NCI-H2171 (cell line): Measurements from ENCODE around the gene ATOH8.

ENCODE experiments used
- DNase-seq: peaks from one replicate; lab custom pipeline; 2025; lab: John Stamatoyannopoulos, UW

Gene ATOH8

DNA sequence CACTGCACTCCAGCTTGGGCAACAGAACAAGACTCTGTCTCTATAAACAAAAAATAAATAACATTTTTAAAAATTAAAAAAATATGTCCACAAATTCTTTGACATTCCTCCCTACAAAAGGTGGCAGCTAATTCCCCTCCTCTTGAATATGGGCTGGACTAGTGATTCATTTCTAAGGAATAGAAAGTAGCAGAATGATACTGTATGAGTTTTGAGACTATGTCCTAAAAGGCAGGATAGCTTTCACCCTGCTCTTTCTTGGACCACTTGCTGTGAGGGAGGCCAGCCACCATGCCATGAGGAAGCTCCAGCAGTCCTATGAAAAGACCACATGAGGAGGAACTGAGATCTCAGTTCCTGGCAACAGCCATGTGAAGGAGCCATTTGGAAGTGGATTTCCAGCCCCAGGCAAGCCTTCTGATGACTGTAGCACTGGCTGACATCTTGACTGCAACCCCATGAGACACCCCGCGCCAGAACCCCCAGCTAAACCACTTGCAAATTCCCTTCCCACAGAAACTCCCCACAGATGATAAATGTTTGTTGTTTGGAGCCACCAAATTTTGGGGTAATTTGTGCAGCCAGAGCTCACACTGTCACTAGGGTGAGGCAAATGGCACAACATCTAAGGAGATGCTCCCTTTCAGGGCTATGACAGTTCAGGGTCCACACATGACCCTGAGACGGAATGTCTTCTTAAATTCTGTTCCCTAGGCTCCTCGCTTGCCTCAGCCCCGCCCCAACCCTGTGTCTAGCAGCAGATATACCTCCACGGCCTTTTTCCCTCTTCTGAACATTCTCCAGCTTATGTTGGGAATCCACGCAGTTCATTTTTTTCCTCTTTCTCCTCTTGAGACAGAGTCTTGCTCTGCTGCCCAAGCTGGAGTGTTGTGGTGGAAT lies 17.1 kb upstream of the ATOH8 start:
- no peak for DNase-seq

GRCh38 chr2:85737481-85737880 lies 16.3 kb upstream of the ATOH8 start:
- no peak for DNase-seq

DNA sequence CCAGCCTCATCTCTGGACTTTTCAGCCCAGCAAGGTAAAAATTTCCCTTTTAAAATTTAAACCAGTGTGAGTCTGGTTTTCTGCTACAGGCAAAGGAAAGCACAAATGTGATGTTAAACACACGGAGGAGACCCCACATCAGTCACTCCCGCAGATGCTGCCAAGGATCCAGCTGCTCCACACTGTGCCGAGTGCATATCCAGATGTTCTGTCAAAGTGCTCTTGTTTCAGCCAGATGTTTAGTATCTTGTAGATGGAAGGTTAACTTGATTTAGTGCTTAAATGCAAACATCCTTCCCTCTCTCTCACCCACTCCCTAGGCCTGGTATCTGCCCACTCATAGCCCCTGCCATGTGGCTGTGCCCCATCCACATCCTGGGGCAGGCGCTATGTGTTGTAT lies 15.8 kb upstream of the ATOH8 start:
- DNase-seq, result no peak

DNA sequence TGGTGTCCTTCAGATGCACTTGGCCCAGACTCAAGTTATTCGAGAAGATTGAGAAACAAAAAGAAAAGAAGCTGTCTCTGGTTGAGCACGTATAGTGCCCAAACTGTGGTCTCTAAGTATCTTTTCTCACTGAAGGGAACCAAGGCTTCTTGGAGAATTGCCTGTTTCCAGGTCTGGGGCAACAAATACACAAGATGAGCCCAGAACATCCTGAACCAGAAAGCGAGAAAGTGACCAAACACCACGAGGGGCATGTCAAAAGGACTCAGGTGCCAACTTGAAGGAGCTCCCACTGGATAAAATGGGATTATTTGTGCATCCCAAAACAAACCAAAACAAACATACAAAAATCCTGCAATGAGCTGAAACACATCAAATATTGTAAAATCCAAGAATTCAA lies 13.6 kb upstream of the ATOH8 start:
- DNase-seq, result no peak

GRCh38 chr2:85741211-85741832 lies 12.5 kb upstream of the ATOH8 start:
- DNase-seq, result no peak

DNA sequence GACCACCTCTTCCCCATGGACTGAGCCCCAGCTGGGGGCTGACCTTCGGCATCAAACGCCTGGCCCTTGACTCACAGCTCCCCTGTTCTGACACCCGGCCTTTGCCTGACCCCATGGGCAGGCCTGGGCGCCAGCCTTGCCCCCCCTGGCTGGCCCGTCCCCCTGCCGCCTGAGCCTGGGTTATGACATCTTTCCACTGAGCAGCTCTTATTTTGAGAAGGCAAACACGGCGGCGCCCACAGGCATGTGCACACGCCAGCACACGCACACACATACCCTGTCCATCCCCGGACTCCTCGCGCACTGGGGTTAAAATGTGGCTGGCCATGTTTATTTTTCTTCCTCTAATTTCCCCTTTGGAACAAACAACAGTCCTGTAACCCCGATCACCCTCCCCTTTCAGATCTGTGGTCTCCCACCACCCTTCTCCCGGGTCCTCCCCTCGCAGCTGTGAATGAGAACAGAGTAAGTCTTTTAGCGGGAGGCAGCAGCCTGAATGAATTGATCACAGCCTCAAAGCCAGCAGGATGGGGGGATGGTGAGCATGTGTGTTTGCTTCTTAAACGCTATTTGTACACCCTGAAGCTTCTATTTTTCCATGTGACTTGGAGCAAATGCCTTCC lies 11.8 kb upstream of the ATOH8 start:
- DNase-seq, result peak; percentile 71

GRCh38 chr2:85743304-85743978 lies 10.3 kb upstream of the ATOH8 start:
- no peak for DNase-seq

DNA sequence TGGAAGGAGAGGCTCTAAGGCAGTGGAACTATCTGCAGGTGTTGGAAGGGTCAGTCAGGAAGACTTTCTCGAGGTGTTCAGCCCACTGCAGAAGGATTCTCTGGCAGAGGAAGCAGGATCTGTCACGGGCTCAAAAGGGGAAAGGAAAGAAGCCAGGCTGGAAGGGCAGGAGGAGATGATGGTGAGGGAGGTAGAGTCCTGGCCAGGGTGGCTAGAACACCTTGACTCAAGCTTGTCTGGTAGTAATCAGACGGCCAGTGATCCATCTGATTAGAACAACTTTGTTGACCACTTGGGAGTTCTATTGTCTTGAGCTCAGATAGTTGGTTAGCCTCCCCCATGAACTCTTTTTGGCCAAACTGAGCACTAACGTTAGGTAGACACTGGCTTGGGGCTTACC lies 9.7 kb upstream of the ATOH8 start:
- DNase-seq, result no peak

DNA sequence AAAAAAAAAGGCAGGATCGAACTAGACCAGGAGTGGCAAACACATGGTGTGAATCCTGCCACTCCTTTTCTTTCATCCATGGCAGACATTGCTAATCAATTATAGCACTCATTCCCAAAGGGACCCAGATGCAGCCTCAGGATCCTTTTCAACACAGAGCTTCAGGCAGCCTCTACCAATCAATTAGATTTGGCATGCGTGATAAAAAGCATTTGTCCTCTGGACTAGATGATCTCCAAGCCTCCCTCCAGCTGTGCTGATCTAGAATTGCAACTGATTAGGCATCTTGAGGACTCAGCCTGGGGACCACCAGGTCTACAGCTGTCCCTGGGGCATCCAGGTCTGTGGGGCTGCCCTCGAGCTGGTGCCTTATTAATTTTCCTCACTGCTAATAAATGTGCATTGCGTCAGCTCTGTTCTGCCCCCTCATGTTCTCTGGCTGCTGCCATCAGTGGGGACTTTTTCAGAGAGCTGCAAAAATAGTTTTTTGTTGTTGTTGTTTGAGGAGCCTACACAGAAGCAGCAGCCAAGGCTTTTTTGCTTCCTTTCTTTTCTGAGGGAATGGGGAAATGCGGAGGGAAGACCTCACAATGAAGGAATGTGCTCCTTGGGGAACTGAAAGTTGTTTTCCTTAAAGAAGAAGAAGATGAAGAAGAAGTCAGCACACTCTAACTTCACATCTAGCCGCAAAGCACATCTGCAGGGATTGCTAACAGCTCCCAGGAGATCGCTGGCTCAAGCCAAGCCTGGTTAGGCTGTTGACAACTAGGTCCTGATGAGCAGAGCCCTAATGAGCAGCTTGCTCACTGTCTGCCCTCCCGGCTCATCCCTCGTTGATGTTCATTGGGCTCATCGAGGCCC lies 8.8 kb upstream of the ATOH8 start:
- peak; percentile 63 for DNase-seq

DNA sequence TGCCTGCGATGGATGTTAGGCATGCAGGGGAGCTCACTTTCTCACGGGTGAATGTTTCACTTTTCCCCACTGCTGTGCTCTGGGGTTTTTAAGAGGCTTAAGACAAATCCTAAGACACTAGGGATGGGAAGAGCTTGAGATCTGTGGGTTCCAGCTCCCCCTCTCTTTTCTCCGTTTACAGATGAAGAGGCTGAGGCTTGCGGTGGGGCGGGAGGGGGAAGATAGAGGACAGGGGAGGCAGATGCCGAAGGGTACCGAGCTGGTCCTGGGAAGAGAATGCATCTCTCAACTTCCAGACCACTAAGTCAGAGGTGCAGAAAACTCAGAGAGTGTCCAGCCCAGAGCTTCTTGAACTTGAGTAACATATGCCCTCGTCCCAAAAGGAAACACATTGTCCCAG lies 8.2 kb upstream of the ATOH8 start:
- no peak for DNase-seq

DNA sequence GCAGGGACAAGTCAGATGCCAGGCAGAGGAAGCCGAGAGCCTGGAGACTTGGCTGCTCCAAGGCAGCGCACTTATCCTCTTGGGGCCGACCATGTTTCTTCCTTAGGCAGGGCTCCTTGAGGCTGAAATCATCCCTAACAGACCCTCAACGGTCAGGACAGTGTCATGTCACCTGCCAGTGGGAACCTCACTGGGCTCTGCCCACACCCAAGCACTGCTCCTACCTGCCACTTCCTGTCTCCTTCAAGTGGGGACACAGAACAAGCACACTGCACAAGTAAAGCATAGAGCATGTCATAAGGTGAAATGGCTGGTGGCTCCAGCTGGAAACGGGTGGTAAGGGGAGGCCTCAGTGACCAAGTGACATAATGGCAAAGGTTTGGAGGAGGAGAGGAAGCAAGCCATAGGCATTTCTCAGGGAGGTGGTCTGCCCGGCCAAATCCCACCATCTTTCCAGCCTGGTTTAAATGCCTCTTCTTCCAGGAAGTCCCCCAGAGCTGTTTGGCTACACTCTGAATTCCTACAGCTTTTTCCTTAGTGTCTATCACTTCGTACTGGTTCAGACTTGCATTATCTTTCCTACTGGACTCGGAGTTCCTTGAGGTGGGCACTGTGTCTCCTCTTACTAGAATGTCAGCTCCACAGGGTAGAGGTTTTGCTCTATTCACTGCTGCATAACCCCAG lies 7.3 kb upstream of the ATOH8 start:
- DNase-seq, result no peak

- DNase-seq, result no peak
These were observed 6.3 kb upstream of the ATOH8 start for GRCh38 chr2:85747441-85747840.

GRCh38 chr2:85748039-85748734 lies 5.6 kb upstream of the ATOH8 start:
- no peak for DNase-seq

- DNase-seq, result no peak
These were observed 4.6 kb upstream of the ATOH8 start for GRCh38 chr2:85748985-85749875.

DNA sequence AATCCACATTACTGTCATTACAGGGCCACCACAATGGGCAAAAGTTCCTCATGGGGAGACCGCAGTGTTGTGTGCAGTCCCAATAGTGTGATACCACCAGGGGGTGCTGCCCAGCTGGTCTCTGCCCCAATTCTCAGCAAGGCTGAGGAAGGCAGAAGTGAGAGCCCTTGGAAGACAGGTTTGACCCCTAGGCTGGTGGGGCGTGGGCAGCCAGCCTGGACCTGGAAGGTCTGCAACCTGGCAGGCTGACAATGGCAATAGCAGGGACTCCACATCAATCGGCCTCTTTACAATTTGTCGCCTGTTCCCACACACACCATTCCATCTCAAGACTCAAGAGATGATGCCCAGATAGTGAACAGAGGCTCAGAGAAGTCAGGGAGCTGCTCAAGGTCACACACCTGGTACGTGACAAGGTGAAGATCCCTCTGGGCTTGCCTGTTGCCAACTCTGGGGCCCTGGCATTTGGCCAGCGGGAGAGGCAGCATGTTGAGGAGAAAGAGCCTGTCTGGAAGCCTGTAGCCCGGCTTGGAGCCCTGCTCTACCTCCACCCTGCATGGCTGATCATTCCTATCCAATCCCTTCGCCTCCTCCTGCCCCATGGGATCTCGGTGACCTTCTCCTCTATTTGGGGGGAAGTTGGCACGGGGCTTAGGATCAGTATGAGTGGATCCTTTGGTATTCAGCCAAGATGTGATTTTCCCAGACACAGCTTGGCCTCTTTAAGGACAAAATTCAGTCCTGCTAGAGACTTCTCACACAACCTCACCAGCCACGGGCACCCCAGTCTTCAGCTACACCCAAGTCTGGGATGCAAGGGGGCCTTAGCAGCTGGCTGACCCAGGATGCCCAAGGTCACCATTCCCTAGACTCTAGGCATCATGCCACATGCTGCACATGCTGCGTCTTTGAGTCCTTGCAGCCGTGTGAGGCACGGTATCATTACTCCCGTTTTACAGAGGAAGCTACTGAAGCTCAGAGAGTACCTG lies 2.9 kb upstream of the ATOH8 start:
- DNase-seq, result peak; percentile 59

GRCh38 chr2:85751627-85752026 lies 2.2 kb upstream of the ATOH8 start:
- no peak for DNase-seq

GRCh38 chr2:85753035-85753524 lies 711 bp upstream of the ATOH8 start:
- DNase-seq, result no peak
